GM21367 (cell line): ENCODE data around the gene AADACL4.

Experiments used
- ATAC-seq: cut with Tn5 transposase; IDR thresholded peaks from one replicate; pipeline ENCODE4 v1.9.1; 2021; ENCODE audit not compliant: unreplicated experiment

Gene AADACL4

DNA sequence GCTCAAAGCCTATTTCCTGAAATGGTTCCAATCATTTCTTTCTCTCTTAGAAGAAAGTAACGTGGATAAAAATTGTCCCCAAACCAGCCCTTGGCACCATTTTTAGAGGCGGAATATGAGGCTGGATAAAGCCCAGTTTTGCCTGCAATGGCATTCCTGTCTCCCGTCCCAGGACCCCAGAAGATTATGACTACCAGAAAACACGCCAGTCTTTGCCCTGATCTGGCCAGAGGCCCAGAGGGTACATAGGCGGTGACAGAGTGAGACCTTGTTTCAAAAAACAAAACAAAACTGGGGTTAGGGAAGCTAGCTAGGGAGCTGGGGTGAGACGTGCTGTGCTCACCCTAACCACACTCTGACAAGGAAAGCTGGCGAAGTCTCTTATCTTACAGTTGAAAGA, at the start of gene AADACL4:
TSS of gene AADACL4 (plus strand) at position 301 of the 400 bp plus-strand sequence. CDS start 462 bp downstream, outside the sequence.
- no peak for ATAC-seq

DNA sequence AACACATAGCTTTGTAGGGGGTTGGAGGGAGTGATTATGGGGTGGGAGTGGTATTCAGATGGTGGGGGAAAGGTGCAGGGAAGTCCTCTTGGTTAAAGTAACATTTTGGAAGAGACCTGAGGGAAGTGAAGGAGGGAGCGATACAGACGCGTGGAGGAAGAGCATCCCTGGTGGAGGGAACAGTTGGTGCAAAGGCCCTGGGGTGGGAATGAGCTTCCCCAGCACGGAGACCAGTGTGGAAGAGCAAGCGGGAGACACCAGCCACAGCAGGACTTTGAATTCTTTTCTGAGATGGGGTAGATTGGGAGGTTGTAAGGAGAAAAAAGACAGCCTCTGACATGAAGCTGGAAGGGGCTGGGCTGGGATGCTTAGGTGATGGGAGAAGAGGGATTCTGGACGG, 49.4 kb upstream of the AADACL4 start:
- no peak for ATAC-seq

DNA sequence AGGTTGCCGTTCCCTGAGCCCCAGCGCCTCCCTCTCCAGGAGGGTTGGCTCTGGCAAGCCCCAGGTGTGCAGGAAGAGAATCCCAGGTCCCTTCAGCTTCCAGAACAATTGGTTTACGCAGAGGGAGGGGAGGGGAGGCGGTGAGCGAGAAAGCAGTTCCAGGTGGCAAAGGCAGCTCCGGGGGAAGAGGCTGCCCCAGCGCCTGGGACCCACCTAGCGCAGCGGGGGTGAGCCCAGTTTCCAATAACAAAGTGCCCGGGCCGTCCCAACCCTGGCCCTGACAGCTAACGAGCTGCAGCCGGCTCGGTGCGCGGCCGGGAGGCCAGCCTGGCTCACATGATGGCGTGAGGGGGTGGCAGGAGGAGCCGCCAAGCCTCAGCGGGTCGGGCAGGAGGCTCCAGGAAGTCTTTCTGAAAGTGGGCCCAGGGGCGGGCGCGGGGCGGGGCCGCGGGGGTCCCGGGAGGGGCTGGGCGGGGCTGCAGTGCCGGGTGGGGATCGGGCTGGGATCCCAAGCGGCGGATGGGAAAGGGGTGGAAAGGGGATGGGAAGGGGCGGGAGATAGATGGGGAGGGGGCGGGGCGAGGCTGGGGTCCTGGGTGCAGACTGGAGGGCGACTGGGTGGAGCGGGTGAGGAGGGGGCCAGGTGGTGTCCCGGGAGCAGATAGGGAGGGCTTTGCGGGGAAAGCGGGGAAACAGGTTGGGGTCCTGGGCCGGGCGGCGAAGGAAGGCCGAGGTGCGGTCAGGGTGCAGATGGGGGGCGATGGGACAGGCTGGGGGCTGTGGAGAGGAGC, 48.7 kb upstream of the AADACL4 start:
- no peak for ATAC-seq

DNA sequence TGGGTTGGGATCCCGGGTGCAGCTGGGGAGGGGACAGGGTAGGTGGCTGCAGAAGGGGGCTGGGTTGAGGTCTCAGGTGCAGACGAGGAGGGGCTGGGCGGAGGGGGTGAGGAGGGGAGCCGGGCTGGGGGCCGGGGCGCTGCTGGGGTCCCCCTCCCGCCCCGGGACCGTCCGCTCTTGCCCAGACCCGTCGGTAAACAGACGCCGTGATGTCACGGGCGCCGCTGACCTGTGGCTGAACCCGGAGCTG, 48.2 kb upstream of the AADACL4 start:
- ATAC-seq, result no peak

DNA sequence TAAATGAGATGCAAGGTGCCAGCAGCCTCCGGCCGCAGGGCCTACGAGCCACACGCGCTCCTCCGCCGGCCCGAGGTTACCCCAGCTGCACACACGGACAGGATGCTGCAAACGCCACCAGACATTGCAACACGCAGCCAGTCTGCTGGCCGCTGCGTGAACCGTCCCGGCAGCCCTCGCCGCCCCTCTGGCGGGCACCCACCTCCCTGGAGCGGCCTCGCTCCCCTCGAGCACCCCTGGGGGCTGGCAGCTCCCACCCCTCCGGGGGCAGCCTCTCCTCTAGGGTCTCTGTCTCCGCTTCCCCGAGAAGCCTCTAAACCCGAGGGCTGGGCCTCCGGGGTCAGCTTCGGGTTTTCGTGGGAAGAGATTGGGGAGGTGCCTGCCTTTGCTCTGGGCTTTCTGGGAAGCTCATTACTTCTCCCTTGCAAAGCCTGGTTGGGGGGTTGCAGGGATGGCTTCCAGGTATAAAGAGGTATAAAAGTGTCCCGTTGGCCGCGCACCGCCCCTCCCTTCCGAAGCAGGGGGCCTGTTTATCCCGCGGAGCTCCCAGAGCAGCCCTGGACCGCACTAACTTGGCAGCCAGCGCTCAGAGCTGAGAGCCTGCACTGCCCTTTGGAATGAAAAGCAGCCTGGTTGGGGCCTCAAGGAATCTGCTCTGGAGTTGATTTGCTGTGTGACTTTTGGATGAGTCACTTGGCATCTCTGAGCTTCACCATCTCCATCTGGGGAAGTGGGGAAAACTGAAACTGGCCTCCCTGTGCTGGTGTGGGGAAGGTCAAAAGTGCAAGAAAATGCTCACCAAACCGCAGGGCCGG, 47.7 kb upstream of the AADACL4 start:
- no peak for ATAC-seq

DNA sequence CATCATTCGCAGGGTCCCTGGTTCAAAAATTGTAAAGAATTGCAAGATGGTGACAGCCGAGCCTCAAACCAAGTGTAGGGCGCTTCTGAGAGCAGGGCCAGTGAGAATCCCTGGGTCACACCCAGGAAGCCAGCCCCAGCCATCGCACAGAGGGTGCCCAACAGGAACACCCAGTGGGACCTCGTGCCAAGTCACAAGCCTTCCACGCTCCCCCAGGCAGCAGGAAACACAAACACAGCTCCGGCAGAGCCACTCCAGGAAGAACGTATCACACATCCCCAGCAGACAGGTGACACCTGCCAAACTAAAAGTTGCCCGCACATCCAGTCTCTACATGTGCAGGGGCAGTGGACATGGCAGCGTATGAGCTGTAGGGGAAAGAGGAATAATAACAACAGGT, 46.1 kb upstream of the AADACL4 start:
- ATAC-seq, result no peak

DNA sequence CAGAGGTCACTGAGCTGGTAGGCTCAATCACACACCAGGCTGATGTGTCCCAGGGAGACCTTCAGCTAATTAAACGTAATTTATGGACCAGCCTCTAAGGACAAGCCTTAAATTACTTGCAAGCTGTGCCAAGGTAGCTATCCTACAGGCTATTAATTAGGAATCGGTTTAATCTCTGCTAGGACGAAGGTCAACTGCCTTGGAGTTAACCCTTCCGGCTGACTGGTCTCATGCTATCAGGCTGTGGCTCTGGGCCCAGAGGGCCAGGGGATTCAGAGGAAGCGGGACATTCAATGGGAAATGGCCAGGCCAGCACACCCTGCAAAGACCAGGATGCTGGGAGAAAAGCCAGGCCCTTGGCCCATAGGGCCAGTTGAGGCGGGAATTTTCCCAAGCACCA, 44.9 kb upstream of the AADACL4 start:
- ATAC-seq, result no peak

DNA sequence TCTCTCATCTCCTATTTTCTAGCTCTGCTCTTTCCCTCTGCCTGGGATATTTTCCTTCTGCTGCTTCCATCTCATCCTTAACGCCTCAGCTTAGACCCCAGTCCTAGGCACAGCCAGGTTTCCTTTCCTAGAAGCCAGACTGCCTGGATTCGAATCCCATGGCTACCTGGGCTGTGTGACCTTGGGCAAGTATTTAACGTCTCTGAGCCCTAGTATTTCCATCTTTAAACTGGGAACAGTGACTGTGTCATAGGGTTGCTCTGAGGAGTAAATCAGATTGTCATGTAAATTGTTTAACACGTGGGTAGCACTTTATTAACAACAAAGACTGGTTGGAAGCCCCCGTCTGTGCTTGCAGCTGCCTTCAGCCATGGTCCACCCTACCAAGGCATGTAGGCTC, 44.2 kb upstream of the AADACL4 start:
- ATAC-seq, result no peak

DNA sequence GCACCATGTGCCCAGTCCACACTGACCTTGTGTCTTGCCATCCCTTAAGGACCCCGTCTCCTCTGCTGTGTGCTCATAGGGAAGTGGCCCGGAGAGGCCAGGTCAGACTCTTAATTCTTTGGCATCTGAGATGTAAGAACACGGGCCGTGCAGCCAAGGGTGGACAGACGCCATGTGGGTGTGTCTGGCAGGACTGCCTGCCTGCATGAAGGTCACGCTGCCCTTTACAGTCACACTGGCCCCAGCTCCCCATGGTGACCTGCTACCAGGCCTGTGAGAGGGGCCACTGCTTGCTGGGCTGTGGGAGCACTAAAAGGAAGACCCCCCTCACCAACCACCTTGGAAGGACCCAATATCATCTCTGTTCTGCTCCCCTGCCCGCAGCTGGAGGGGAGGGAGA, 43.5 kb upstream of the AADACL4 start:
- no peak for ATAC-seq

DNA sequence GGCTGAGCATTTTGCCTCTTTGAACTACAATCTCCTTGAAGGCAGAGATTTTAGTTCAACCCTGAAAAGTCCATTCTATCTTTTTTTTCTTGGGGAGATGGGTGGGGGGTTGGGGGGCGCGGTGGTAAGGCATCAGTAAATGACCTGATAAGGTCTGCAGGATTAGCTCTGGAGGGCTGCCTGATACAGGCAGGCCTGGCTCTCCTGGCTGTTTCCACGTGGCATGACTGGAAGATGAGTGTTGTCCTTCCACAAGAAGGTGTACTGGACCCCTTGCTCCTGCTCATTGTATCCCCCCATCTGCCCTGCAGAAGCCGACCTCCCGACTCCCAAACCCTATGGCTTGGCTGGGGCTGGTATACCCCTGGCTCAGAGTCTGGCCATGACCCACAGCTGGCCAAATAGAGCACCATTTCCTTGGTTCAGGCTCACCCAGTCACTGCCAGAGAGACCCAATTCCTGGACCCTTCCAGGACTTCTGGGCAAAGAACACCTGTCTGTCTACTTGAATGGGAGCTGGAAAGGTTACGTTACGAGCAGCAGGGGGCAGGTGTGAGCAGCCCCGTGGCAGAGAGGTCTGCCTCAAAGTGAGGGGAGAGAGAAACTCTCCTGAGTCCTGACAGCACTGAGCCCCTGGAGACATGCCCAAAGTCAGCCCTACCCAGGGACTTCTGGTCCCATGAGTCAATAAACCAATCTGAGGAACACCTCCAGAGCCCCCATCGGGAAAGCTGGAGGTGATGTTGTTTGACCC, 42.8 kb upstream of the AADACL4 start:
- ATAC-seq, result no peak

DNA sequence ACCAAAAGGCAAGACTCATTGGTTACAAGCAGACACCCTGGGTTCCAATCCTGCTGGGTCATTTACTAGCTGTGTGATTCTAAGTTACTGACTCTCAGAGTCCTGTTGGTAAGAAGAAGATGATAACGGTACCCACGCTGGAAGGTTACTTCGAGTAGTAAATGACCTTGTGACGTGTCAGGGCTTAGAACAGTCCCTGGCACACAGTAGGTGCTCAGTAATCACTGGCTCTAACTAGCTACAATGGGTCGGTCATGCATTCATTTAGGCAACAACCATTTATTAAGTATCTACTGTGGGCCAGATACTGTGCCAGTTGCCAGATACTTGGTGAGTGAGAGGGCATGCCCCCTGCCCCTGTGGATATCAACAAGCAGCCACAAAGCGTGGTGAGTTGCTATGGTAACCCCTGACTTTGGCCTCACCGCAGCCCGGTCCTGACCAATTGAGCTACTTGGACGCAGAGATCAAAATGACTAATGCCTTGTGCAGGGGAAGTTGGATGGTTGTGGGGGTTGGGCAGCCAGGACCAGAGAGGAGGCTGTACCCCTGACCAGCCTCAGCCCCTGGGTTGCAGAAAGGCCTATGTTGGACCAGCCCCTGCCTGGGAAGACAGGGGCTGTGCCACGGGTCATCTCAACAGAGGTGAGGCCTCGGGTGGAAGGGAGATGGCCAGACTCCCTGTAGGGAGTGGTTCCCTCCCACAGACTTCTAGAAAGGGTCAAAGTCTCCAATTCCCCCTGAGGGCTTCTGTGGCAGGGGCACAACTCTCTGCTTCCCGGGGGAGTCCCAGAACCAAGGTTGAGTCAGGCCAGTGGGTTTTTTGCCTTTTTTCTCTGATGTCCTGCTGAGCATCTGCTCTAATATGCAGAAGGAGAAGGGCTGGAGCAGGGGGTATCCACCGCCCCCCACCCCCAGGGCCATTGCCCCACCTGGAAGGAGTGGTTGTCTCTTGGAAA, 41.9 kb upstream of the AADACL4 start:
- ATAC-seq, result no peak

DNA sequence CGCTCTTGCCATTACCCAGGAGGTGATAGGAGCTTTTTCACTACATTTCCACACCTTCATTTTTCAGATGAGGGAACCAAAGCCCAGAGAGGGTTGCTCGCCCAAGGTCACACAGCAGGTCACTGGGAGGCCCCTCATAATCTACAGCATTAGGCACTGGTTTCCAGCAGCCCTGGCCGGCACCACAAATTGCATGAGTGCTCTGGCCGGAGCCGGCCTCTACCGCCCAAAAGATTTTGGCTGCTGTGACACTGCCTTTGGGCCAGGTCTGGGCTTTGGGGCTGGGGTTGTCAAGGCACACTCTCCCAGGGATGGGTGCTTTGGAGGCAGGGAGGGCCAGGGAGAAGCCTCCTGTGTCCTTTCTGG, 41.2 kb upstream of the AADACL4 start:
- no peak for ATAC-seq

DNA sequence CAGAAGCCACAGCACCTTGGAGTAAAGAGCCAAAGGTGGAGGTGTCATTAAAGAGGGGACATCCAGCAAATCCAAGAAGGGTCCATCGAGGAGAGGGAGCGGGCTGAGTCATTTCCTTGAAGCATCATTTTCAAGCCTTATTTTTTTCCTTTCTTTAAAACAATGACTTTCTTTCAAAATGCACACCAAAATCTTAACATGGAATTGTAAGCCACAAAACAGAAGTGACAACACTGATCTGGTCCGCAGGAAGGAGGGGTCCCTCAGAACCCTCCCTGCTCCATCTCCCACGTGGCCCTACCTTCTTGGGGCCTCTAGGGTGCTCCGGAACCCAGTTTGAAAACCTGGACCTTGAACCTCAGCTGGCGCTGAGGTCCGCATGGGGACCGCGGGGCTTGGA, 40.7 kb upstream of the AADACL4 start:
- ATAC-seq, result no peak

DNA sequence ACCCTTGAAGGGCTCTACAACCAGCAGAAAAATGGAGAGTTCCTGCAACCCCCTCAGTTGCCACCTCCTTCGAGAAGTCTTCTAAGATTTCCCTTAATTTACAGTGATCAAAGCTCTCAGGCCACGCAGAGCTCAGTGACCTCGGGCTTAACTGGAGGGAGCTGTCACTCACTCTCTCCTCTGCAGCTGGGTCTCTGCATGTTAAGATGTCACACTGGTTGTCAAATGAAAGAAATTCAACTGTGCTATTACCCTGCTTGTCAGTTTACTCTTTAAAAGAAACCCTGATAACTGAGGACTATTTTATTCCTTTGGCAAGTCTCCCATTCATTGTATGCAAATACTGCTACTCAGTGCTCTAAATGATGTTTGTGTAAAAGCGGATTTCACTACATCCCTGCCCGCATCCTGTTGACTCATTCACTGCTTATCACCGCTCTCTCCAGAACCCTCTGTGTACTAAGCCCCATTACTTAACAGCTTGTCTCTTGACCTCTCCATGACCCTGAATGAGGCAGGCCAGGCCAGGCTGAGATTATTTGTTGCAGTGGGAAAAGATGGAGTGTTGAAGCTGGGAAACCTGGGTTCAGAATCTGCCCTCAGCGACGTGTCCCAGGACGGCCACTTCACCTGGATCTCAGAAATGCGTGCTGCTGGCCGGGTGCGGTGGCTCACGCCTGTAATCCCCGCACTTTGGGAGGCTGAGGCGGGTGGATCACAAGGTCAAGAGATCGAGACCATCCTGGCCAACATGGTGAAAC, 39.6 kb upstream of the AADACL4 start:
- ATAC-seq, result peak; percentile 63

DNA sequence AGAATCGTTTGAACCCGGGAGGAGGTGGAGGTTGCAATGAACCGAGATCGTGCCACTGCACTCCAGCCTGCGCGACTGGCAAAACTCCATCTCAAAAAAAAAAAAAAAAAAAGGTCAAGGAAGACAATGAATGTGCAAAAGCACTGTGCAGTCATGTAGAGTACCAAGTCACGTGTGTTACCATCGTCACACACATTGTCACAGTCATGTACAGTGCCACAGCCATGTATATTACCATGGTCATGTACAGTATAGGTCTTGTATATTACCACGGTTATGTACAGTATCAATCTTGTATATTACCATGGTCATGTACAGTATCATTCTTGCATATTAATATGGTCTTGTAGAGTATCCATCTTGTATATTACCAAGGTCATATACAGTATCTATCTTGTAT, 38.9 kb upstream of the AADACL4 start:
- no peak for ATAC-seq

DNA sequence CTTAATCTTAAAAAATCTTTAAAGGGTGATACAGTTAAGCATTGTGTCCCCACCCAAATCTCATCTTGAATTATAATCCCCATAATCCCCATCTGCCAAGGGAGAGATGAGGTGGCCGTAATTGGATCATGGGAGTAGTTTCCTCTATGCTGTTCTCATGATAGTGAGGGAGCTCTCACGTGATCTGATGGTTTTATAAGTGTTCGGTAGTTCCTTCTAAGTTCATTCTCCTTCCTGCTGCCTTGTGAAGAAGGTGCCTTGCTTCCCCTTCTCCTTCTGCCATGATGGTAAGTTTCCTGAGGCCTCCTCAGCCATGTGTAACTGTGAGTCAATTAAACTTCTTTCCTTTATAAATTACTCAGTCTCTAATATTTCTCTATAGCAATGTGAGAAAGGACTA, 36.6 kb upstream of the AADACL4 start:
- ATAC-seq, result no peak

DNA sequence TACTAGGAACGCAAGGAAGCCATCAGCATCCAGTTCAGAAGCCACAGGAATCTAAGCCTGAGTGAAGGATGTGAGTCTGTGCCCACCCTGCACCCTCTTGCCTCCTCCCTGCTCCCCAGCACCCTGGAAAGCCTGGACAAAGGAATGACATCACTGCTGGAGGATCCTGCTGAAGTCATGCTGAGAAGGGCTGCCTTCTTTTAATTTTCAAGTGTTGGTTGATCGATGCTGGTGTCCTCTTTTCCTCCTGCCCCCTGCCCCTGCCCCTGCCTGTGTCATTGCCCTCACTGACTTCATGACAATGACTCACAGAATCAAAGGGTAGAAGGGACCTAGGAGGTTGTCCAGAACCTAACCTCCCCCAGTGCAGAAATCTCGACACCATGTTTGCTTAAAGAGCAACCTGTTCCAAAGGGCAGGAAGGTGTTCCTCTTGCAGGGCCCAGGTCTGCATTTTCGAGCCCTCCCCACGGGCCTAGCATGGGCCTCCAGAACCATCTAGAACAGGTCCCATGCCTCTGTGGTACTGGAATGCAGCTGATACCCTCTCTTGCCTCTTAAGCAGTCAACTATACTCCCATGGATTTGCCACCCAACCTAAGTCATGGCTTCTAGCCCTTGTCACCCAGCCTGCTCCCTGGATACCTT, 35.5 kb upstream of the AADACL4 start:
- ATAC-seq, result no peak

DNA sequence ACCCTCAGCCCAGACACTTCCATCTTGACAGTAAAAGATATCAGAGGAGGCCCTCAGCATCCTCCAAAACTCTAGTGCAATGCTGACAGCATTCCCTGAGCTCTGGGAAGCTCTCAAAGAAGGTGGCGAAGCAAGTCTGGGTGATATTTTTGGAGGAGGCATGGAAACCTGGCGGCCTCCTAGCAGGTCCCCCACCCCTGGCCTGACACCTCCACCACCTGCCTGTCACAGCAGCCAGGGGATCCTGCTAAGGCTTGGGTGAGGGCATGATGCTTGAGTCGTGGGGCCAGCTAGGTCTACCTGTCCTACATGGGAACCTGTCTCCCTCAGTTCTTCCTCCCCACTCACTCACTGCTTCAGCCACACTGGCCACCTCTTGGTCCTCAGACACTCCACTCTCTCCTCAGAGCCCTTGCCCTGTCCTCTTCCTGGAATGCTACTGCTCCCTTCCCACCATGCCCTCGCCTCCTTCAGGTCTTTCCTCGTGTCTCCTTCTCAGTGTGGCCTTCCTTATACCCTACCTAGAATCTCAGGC, 34.3 kb upstream of the AADACL4 start:
- no peak for ATAC-seq

DNA sequence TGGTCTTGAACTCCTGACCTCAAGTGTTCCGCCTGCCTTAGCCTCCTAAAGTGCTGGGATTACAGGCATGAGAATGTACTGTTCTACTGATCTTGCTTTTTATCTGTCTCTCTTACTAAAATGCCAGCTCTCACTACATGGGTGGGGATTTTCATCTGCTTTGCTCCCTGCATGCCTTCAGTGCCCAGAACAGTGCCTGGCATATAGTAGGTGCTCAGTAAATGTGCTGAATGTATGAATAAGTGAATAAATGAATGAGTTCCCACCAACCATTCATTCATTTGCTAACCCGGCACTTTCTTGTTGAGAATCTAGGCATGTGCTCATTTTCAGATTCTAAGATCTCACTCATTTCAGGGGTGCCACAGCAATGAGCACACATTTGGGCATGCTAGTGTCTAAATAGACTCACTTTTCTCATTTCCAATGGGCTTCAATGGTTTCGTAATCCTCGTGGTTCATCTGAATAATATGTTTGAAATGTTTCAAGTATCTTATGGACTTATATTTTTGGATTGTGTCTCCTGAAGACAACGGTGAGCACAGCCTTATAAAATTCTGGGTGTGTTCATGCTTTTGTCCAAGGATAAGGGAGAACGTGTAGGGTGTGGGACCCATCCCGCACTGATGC, 33.5 kb upstream of the AADACL4 start:
- no peak for ATAC-seq
